Endodermal cell (in vitro differentiated cells): Measurements from ENCODE around the gene KCNQ2. TPM values are rescaled to one million over a fixed set of nuclear protein-coding genes. Genes with fewer than 3 reads are reported as not detected.

Experiments
- DNase-seq: peaks from one replicate; pipeline ENCODE4 v3.0.0-alpha.2; 2017
- H3K27ac ChIP-seq: 2 replicates; pipeline ENCODE4 v1.5.1; 2013; ENCODE audit warnings: mild to moderate bottlenecking, low read depth, low read length, moderate library complexity
- H3K27me3 ChIP-seq: 2 replicates; pipeline ENCODE4 v1.6.1; 2013; ENCODE audit warnings: mild to moderate bottlenecking, low read length, moderate library complexity; ENCODE audit not compliant: insufficient read depth, control insufficient read depth, poor library complexity, severe bottlenecking
- H3K36me3 ChIP-seq: 2 replicates; pipeline ENCODE4 v1.7.0; 2013; ENCODE audit warnings: mild to moderate bottlenecking, low read length, moderate library complexity; ENCODE audit not compliant: control insufficient read depth, insufficient read depth
- H3K4me1 ChIP-seq: one replicate; pipeline ENCODE4 v1.7.0; 2013; ENCODE audit warnings: low read length; ENCODE audit not compliant: control insufficient read depth, insufficient read depth
- H3K4me3 ChIP-seq: 2 replicates; pipeline ENCODE4 v1.5.1; 2013; ENCODE audit warnings: mild to moderate bottlenecking, low read length, moderate library complexity
- H3K9ac ChIP-seq: 2 replicates; pipeline ENCODE4 v1.6.1; 2013; ENCODE audit warnings: mild to moderate bottlenecking, low read length, moderate library complexity; ENCODE audit not compliant: poor library complexity, severe bottlenecking; ENCODE audit errors: extremely low read depth
- H3K9me3 ChIP-seq: 2 replicates; pipeline ENCODE4 v1.6.1; 2013; ENCODE audit warnings: mild to moderate bottlenecking, low read length, moderate library complexity; ENCODE audit not compliant: control insufficient read depth
- H3K27ac Mint-ChIP-seq: 2 replicates; pipeline ENCODE4 v1.8.0; 2020; ENCODE audit warnings: mixed read lengths
- H3K27me3 Mint-ChIP-seq: 2 replicates; pipeline ENCODE4 v1.8.0; 2021; ENCODE audit warnings: mild to moderate bottlenecking, mixed read lengths; ENCODE audit not compliant: insufficient read depth
- H3K36me3 Mint-ChIP-seq: 2 replicates; pipeline ENCODE4 v1.8.0; 2020; ENCODE audit warnings: low read depth, mixed read lengths
- H3K4me1 Mint-ChIP-seq: 2 replicates; pipeline ENCODE4 v1.8.0; 2020; ENCODE audit warnings: mixed read lengths
- H3K4me3 Mint-ChIP-seq: 2 replicates; pipeline ENCODE4 v1.8.0; 2020; ENCODE audit warnings: mild to moderate bottlenecking, moderate library complexity, mixed read lengths
- H3K9me3 Mint-ChIP-seq: 2 replicates; pipeline ENCODE4 v1.8.0; 2020; ENCODE audit warnings: mild to moderate bottlenecking, mixed read lengths
- CTCF ChIP-seq: fragments of 200-600 bp; sonication (generic); conservative IDR thresholded peaks from 2 replicates; pipeline ENCODE4 v1.5.0; 2021; ENCODE audit warnings: antibody characterized with exemption, mild to moderate bottlenecking
- WGBS, 2 experiments: methylation state at CpG; one replicate each; pipeline versions ENCODE4 v1.1.5 to v1.1.7; 2013; ENCODE audit warnings: missing lambda C conversion rate in 2 of 2, mixed read lengths in 1 of 2; ENCODE audit not compliant: insufficient coverage in 1 of 2, insufficient read length in 1 of 2; 5-methylcytosine and 5-hydroxymethylcytosine counted together
- total RNA-seq, 2 donors: library from RNA; stranded (reverse); fragmentation: NEBNext Ultra II Directional in 1 of 2; extraction: Animal tissue kit (Norgen Biotek cat#: 25700) in 1 of 2; gene quantifications; 2 replicates in 1 of 2; 3 replicates in 1 of 2; pipeline ENCODE4 v1.2.1, GENCODE V29; 2021

Gene KCNQ2
- total RNA-seq, 2 donors from 2014 or later: 36.4 to 62.8 TPM

GRCh38 chr20:63421094-63421692 is 51.3 kb downstream of the KCNQ2 start:
- no peak for TF ChIP-seq CTCF
- Mint-ChIP-seq H3K36me3 (peaks cover 4% of the 10 kb centered on the region), H3K27me3 (no peaks in the 10 kb centered on the region), H3K9me3 (peaks cover 4% of the 10 kb centered on the region), H3K27ac (no peak overlapping the region), H3K4me1 (no peaks in the 10 kb centered on the region), H3K4me3 (no peak overlapping the region)
- Histone ChIP-seq H3K9ac (no peak overlapping the region), H3K4me3 (no peak overlapping the region), H3K36me3 (no peaks in the 10 kb centered on the region), H3K9me3 (no peaks in the 10 kb centered on the region), H3K27ac (no peak overlapping the region), H3K27me3 (no peaks in the 10 kb centered on the region), H3K4me1 (no peaks in the 10 kb centered on the region)
- 94 to 97% methylated on average over 16 to 29 of the region's 29 CpGs for WGBS, 2 experiments
- no peak for DNase-seq

GRCh38 chr20:63420359-63421093 is 51.9 kb downstream of the KCNQ2 start:
- WGBS, 2 experiments: 91 to 93% methylated on average over 31 to 34 of the region's 34 CpGs

GRCh38 chr20:63419299-63419698 is 53.2 kb downstream of the KCNQ2 start:
- DNase-seq: no peak
- Mint-ChIP-seq H3K27me3 (no peaks in the 10 kb centered on the region), H3K9me3 (no peaks in the 10 kb centered on the region), H3K4me1 (no peaks in the 10 kb centered on the region), H3K27ac (no peak overlapping the region), H3K4me3 (no peak overlapping the region), H3K36me3 (no peaks in the 10 kb centered on the region)
- H3K9ac ChIP-seq: no peak overlapping the region
- no peaks in the 10 kb centered on the region for H3K27me3 ChIP-seq
- no peaks in the 10 kb centered on the region for H3K9me3 ChIP-seq
- no peaks in the 10 kb centered on the region for H3K36me3 ChIP-seq
- WGBS, 2 experiments: 93 to 96% methylated on average over 11 to 24 of the region's 24 CpGs
- H3K27ac ChIP-seq: no peak overlapping the region
- TF ChIP-seq CTCF: no peak
- H3K4me1 ChIP-seq: no peaks in the 10 kb centered on the region
- H3K4me3 ChIP-seq: no peak overlapping the region

More at GRCh38 chr20:63420359-63421093, 51.9 kb downstream of the KCNQ2 start:
- Histone ChIP-seq H3K9ac (no peak overlapping the region), H3K27me3 (no peaks in the 10 kb centered on the region), H3K4me3 (no peak overlapping the region), H3K9me3 (no peaks in the 10 kb centered on the region), H3K4me1 (no peaks in the 10 kb centered on the region), H3K36me3 (no peaks in the 10 kb centered on the region), H3K27ac (no peak overlapping the region)
- Mint-ChIP-seq H3K27ac (no peak overlapping the region), H3K36me3 (peaks cover 4% of the 10 kb centered on the region), H3K4me3 (no peak overlapping the region), H3K27me3 (no peaks in the 10 kb centered on the region), H3K9me3 (peaks cover 4% of the 10 kb centered on the region), H3K4me1 (no peaks in the 10 kb centered on the region)
- DNase-seq: no peak
- no peak for TF ChIP-seq CTCF
